ENCODE data around the gene CLECL1. TPM values are rescaled to one million over a fixed set of nuclear protein-coding genes. Genes with fewer than 3 reads are reported as not detected.

CLECL1 gene
- total and polyA plus RNA-seq, 2 of the 13 experiments (the other 11 are each of a cell fraction or from before 2014, with no cell fraction given): not detected

DNA sequence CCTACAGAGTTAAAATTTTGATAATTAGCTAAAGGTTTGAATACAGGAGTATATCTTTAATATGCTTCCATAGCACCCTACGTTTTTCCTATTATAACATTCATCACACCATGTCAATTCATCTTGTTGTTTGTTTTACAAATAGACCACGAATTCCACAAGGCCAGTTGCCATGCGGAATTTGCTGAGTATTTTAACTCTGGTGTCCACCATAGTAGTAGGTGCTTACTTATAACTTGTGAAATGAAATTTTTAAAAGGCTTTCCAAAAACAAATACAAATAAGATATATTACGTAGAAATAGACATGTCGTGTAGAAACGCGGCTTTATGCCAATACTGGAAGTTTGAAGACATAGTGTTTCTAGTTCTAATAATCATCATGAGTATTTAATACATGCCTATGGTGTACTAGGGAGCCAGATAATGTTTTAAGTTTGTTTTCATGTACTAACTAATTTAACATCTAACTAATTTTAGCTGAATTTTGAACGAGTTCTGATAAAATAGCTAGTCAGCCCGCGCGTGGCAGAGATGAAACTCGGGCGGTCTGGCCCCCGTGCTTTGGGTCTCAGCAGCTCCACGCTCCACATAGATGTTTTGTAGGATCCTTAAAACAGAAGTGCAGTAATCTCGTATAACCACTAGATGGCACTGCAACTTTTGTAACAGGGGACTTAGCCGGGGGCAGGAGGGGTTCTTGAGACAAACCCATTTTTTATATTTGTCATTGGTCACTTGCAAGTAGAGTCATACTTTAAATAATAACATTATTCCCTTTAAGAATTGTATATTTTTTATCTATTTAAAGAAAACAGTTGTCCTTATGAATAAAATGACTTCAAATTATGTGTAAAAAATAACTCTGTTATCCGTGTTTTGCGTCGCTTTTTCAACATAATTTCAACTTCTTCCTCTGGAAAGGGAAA lies 17.6 kb upstream of the CLECL1 start (continued):
- TF ChIP-seq, protein P1, sequence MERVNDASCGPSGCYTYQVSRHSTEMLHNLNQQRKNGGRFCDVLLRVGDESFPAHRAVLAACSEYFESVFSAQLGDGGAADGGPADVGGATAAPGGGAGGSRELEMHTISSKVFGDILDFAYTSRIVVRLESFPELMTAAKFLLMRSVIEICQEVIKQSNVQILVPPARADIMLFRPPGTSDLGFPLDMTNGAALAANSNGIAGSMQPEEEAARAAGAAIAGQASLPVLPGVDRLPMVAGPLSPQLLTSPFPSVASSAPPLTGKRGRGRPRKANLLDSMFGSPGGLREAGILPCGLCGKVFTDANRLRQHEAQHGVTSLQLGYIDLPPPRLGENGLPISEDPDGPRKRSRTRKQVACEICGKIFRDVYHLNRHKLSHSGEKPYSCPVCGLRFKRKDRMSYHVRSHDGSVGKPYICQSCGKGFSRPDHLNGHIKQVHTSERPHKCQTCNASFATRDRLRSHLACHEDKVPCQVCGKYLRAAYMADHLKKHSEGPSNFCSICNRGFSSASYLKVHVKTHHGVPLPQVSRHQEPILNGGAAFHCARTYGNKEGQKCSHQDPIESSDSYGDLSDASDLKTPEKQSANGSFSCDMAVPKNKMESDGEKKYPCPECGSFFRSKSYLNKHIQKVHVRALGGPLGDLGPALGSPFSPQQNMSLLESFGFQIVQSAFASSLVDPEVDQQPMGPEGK (CRISPR knock-in tag; IDR thresholded peaks at IDR 0.05): peak; percentile 72
- no peak for TF ChIP-seq ZNF34 (CRISPR knock-in tag; IDR thresholded peaks at IDR 0.05; ENCODE audit: borderline replicate concordance)
- no peak for TF ChIP-seq JDP2 (CRISPR knock-in tag; IDR thresholded peaks at IDR 0.05; ENCODE audit: borderline replicate concordance)
- TF ChIP-seq, protein P2, sequence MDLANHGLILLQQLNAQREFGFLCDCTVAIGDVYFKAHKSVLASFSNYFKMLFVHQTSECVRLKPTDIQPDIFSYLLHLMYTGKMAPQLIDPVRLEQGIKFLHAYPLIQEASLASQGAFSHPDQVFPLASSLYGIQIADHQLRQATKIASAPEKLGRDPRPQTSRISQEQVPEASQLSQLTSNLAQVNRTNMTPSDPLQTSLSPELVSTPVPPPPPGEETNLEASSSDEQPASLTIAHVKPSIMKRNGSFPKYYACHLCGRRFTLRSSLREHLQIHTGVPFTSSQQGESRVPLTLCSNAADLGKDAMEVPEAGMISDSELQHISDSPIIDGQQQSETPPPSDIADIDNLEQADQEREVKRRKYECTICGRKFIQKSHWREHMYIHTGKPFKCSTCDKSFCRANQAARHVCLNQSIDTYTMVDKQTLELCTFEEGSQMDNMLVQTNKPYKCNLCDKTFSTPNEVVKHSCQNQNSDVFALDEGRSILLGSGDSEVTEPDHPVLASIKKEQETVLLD (CRISPR knock-in tag; IDR thresholded peaks at IDR 0.05; ENCODE audit: low read depth): no peak

DNA sequence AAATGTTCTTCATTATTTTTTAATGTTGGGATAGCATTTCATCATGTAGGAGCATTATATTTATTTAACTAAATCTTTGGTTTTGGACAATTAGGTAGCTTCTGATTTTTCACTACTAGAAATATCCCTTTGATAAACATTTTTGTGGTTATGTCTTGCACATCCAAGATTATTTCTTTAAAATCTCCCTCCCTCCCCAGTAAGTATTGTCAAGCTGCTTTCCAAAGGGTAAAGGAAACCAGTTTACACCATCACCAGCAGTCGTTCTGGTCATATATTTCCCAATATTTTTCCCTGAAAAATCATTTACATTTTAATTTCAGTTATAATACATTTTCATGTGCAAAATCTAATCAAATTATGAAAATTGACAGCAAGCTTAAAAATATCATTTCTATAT lies 16.7 kb upstream of the CLECL1 start:
- no peaks in the 10 kb centered on the region for H3K36me3 ChIP-seq (replicated peaks in 1 of 2; ENCODE audit: control insufficient read depth in 1 of 2, insufficient read depth in 2 of 2, low read length in 2 of 2)
- H3K4me3 ChIP-seq (replicated peaks in 1 of 3; ENCODE audit: insufficient read depth in 1 of 3, low read depth in 2 of 3, low read length in 3 of 3): no peak overlapping the region
- ATAC-seq (no peak), DNase-seq (ENCODE audit: low spot score) (no peak), FAIRE-seq (no peak)
- H3K27me3 ChIP-seq (ENCODE audit: control insufficient read depth in 1 of 2, insufficient read depth in 2 of 2, low read length in 2 of 2): no peaks in the 10 kb centered on the region
- no peaks in the 10 kb centered on the region for H4K20me1 ChIP-seq (ENCODE audit: insufficient read depth, low read length)
- no peaks in the 10 kb centered on the region for H3K9me3 ChIP-seq (ENCODE audit: low read length)
- no peak overlapping the region for H2AFZ ChIP-seq (ENCODE audit: low read length)
- BruUV-seq (replicated peaks): no TSS peak
- no peak overlapping the region for H3K4me2 ChIP-seq (ENCODE audit: low read depth, low read length)
- no peak overlapping the region for H3K27ac ChIP-seq (ENCODE audit: extremely low read length, insufficient read depth, low read length)
- intact Hi-C loops (cut with micrococcal nuclease; ENCODE audit: unreplicated experiment): loop anchor here (1.0 kb wide), 2 partner anchors 49 to 176 kb away; no protein-coding TSS in a partner anchor
- H3K9ac ChIP-seq (ENCODE audit: insufficient read depth, low read depth, low read length): no peak overlapping the region
- in situ Hi-C loops (cut with HindIII; ENCODE audit: extremely low pct_ligation_motif_present, low pct_unique_long_range_greater_than_20kb): loop anchor here (5.0 to 10.0 kb wide), 2 partner anchors 178 to 385 kb away; partner anchors contain the start of gene CLEC7A
- no peaks in the 10 kb centered on the region for H3K79me2 ChIP-seq (ENCODE audit: insufficient read depth, low read length)
- CTCF ChIA-PET (ENCODE audit: low intra/inter-chr PET ratio, low total read pairs): interaction anchor here (2.3 to 3.7 kb wide), 2 partner anchors 48 to 177 kb away, joined by 10 to 19 read pairs; no protein-coding TSS in a partner anchor
- WGBS (ENCODE audit: low lambda C conversion rate): 9% methylated on average over 1 of the region's 1 CpG
- no peaks in the 10 kb centered on the region for H3K4me1 ChIP-seq (ENCODE audit: insufficient read depth, low read length)
- POLR2A ChIA-PET: no interaction called here
- TF ChIP-seq ZFP36 (IDR thresholded peaks at IDR 0.05; ENCODE audit: borderline replicate concordance, low read depth, low read length, partially characterized antibody) (no peak), KLF15 (CRISPR knock-in tag; IDR thresholded peaks at IDR 0.05; ENCODE audit: borderline replicate concordance) (no peak), ZNF101 (CRISPR knock-in tag; IDR thresholded peaks at IDR 0.05; ENCODE audit: borderline replicate concordance, low read depth) (no peak), ZNF460 (CRISPR knock-in tag; IDR thresholded peaks at IDR 0.05; ENCODE audit: borderline replicate concordance) (no peak), ZNF788 (CRISPR knock-in tag; IDR thresholded peaks at IDR 0.05; ENCODE audit: borderline replicate concordance) (no peak), SMAD1 (CRISPR knock-in tag; IDR thresholded peaks at IDR 0.05; ENCODE audit: borderline replicate concordance, low read depth) (no peak)
- TF ChIP-seq, protein P3, sequence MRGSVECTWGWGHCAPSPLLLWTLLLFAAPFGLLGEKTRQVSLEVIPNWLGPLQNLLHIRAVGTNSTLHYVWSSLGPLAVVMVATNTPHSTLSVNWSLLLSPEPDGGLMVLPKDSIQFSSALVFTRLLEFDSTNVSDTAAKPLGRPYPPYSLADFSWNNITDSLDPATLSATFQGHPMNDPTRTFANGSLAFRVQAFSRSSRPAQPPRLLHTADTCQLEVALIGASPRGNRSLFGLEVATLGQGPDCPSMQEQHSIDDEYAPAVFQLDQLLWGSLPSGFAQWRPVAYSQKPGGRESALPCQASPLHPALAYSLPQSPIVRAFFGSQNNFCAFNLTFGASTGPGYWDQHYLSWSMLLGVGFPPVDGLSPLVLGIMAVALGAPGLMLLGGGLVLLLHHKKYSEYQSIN (CRISPR knock-in tag; IDR thresholded peaks at IDR 0.05; ENCODE audit: borderline replicate concordance): no peak
- TF ChIP-seq, protein P4, sequence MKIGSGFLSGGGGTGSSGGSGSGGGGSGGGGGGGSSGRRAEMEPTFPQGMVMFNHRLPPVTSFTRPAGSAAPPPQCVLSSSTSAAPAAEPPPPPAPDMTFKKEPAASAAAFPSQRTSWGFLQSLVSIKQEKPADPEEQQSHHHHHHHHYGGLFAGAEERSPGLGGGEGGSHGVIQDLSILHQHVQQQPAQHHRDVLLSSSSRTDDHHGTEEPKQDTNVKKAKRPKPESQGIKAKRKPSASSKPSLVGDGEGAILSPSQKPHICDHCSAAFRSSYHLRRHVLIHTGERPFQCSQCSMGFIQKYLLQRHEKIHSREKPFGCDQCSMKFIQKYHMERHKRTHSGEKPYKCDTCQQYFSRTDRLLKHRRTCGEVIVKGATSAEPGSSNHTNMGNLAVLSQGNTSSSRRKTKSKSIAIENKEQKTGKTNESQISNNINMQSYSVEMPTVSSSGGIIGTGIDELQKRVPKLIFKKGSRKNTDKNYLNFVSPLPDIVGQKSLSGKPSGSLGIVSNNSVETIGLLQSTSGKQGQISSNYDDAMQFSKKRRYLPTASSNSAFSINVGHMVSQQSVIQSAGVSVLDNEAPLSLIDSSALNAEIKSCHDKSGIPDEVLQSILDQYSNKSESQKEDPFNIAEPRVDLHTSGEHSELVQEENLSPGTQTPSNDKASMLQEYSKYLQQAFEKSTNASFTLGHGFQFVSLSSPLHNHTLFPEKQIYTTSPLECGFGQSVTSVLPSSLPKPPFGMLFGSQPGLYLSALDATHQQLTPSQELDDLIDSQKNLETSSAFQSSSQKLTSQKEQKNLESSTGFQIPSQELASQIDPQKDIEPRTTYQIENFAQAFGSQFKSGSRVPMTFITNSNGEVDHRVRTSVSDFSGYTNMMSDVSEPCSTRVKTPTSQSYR (CRISPR knock-in tag; IDR thresholded peaks at IDR 0.05; ENCODE audit: borderline replicate concordance): no peak

All from HepG2 (cell line).